Stimulated activated effector memory CD8-positive, alpha-beta T cell treated with anti-CD3 and anti-CD28 coated beads, Interleukin-12 subunit alpha, Interleukin-12 subunit beta, amount 100 ng/mL, for 72 hours (primary cell): ENCODE results near the gene SIK2.
"Not testable (repeated sequence)": the region's sequence is repeated elsewhere in the genome, so short reads cannot be mapped to it uniquely, and the experiment has no call there.

Experiments used
- ATAC-seq: fragments of 150-1000 bp; cut with Tn5 transposase; 2 replicates; pipeline ENCODE4 v1.10.0; 2021
- DNase-seq, 2 donors: peaks; one replicate each; pipeline ENCODE4 v3.0.0; 2021 to 2022; ENCODE audit warnings: low spot score in 2 of 2
- H3K27ac Mint-ChIP-seq: one replicate; pipeline ENCODE4 v1.8.0; 2022; ENCODE audit warnings: mild to moderate bottlenecking, mixed read lengths
- H3K36me3 Mint-ChIP-seq: one replicate; pipeline ENCODE4 v1.8.0; 2022; ENCODE audit warnings: mild to moderate bottlenecking, mixed read lengths
- H3K4me1 Mint-ChIP-seq: one replicate; pipeline ENCODE4 v1.8.0; 2022; ENCODE audit warnings: mixed read lengths
- H3K4me3 Mint-ChIP-seq: one replicate; pipeline ENCODE4 v1.8.0; 2022; ENCODE audit warnings: mild to moderate bottlenecking, mixed read lengths
- H3K9me3 Mint-ChIP-seq: one replicate; pipeline ENCODE4 v1.8.0; 2022; ENCODE audit warnings: mixed read lengths

SIK2 gene

DNA sequence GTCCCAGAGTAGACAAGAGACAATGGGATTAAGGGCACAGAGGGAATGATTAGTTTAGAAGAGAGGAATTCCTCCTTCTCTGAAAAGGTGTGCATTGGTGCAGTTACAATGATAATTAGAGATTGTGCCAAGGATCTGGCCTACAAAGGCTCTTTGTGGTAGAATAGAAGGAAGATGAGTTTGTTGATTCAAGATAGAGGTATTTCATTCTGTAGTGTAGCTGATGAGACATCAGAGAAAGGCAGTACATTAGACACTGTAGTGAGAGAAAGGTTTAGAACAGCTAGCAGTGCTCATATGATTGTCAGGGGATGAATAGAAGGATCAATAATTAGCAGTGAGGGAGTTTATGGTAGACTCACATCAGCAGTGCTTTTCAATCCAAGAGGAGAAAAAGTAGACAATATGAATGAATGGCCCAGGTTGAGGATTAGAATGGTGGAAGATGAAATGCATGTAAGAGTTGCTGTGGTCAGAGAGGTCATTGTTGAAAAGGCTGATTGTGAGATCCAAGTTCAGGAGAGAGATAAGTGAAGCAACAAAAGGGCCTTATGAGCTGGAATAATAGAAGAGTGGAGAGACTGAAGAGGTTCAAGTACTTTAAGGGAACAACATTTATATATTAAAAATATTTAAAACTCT, 28.9 kb downstream of the SIK2 start:
- no peak for DNase-seq
- H3K4me3 Mint-ChIP-seq: no peak overlapping the region
- no peaks in the 10 kb centered on the region for H3K36me3 Mint-ChIP-seq
- peak; percentile 51 for ATAC-seq
- H3K9me3 Mint-ChIP-seq: no peaks in the 10 kb centered on the region
- H3K4me1 Mint-ChIP-seq: peaks cover 15% of the 10 kb centered on the region
- no peak overlapping the region for H3K27ac Mint-ChIP-seq

DNA sequence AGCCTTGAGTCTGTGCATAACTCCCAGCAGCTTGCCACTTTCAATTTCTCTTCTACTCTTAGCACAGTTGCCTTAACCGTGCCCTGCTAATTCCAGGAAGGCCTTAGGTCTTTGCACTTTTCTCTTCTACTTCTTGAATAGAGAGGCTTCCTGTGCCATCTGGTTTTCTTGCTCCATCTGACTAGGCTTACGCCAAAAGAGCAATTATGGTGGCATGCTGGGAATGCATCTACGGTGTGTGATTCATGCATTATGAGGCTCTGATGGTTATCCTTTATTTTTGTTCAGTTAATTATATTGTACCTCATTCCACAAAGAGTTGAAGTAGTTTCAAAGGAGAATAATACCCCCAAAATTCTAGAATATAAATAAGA, 29.4 kb downstream of the SIK2 start:
- H3K4me3 Mint-ChIP-seq: no peak overlapping the region
- H3K36me3 Mint-ChIP-seq: no peaks in the 10 kb centered on the region
- H3K9me3 Mint-ChIP-seq: no peaks in the 10 kb centered on the region
- ATAC-seq (peak; percentile 62), DNase-seq (no peak)
- H3K4me1 Mint-ChIP-seq: peaks cover 20% of the 10 kb centered on the region
- no peak overlapping the region for H3K27ac Mint-ChIP-seq

- peaks cover 23% of the 10 kb centered on the region for H3K4me1 Mint-ChIP-seq
- no peak for ATAC-seq
- H3K36me3 Mint-ChIP-seq: peaks cover 4% of the 10 kb centered on the region
- H3K4me3 Mint-ChIP-seq: no peak overlapping the region
- no peaks in the 10 kb centered on the region for H3K9me3 Mint-ChIP-seq
- no peak for DNase-seq
- H3K27ac Mint-ChIP-seq: no peak overlapping the region
Observed at GRCh38 chr11:111632516-111633220, 30.4 kb downstream of the SIK2 start.

DNA sequence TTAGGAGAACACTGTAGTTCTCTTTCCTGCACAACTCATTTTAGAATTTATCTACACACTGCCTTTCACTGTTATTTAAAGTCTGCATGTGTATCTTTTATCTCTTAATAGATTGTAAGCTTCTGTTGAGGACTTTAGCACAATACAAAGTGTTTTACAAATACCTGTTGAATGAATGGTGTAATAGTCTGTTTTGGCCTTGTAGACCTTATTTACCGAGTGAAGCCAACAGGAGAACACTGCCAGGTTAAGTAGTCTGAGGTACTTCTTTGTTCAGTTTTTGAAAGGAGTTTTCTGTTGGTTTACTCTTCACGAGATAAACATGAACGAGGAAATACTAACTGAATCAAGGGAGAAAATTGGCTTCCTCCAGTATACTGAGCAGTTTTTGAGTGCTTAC, 31.0 kb downstream of the SIK2 start:
- DNase-seq (no peak), ATAC-seq (no peak)
- peaks cover 7% of the 10 kb centered on the region for H3K36me3 Mint-ChIP-seq
- H3K27ac Mint-ChIP-seq: no peak overlapping the region
- no peak overlapping the region for H3K4me3 Mint-ChIP-seq
- peaks cover 28% of the 10 kb centered on the region for H3K4me1 Mint-ChIP-seq
- no peaks in the 10 kb centered on the region for H3K9me3 Mint-ChIP-seq

DNA sequence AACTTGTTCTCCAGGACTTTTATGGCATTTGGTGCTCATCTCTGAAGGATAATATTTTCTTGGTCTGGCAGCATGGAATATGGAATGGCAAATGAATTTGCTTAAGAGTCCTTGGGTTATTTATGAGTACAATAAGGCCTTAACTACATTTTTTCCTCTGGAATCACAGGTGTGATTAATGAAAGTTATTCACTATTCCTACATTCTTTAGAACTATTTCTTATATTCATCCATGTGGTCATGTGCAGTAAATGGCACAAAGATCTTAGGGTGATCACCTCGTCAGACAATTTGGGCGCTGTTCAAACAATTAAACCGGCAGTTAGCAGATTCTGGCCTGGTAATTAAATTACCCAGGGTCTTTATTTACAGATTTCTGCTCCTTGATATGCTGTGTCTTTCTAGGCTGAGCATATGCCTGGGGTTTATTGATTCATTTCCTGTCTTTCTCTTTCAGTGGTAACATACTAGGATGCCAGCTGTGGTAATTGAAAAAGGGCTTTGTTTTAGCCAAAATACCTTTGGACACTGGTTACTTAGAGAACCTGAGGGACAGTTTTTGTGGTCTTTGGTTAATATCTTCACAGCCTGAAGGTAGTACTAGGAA, 31.6 kb downstream of the SIK2 start:
- peaks cover 7% of the 10 kb centered on the region for H3K36me3 Mint-ChIP-seq
- peak; percentile 71 for ATAC-seq
- no peak overlapping the region for H3K27ac Mint-ChIP-seq
- H3K4me3 Mint-ChIP-seq: no peak overlapping the region
- peaks cover 35% of the 10 kb centered on the region for H3K4me1 Mint-ChIP-seq
- DNase-seq: no peak
- H3K9me3 Mint-ChIP-seq: no peaks in the 10 kb centered on the region

- peaks cover 7% of the 10 kb centered on the region for H3K36me3 Mint-ChIP-seq
- ATAC-seq: no peak
- no peak overlapping the region for H3K4me3 Mint-ChIP-seq
- H3K9me3 Mint-ChIP-seq: no peaks in the 10 kb centered on the region
- DNase-seq: no peak
- H3K4me1 Mint-ChIP-seq: peaks cover 36% of the 10 kb centered on the region
- H3K27ac Mint-ChIP-seq: no peak overlapping the region
Observed at GRCh38 chr11:111634981-111635705, 32.9 kb downstream of the SIK2 start.

DNA sequence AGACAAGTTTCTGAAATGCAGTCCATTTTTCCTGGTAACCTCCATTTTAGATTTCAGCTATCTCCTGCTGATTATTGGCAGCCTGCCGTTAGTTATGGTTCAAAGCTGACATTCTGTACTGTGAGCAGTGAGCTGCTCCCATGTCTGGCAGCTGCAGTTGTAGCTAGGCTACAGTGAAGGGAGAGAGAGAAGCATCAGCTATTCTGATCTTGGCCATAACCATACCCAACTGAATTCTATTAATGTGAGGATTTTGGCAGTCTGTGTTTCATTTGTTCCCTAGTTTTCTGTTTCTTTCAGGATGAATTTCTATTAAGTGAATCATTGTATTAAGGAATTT, 33.4 kb downstream of the SIK2 start:
- ATAC-seq (no peak), DNase-seq (no peak)
- no peaks in the 10 kb centered on the region for H3K9me3 Mint-ChIP-seq
- peaks cover 36% of the 10 kb centered on the region for H3K4me1 Mint-ChIP-seq
- H3K4me3 Mint-ChIP-seq: no peak overlapping the region
- H3K27ac Mint-ChIP-seq: no peak overlapping the region
- H3K36me3 Mint-ChIP-seq: peaks cover 7% of the 10 kb centered on the region

GRCh38 chr11:111637885-111638284, 35.6 kb downstream of the SIK2 start:
- Mint-ChIP-seq H3K4me3 (no peak overlapping the region), H3K27ac (peak overlapping the region; percentile 52), H3K36me3 (peaks cover 12% of the 10 kb centered on the region), H3K4me1 (peaks cover 42% of the 10 kb centered on the region), H3K9me3 (no peaks in the 10 kb centered on the region)
- DNase-seq: no peak
- ATAC-seq: no peak

- H3K36me3 Mint-ChIP-seq: peaks cover 12% of the 10 kb centered on the region
- no peak for DNase-seq
- ATAC-seq: no peak
- H3K9me3 Mint-ChIP-seq: no peaks in the 10 kb centered on the region
- no peak overlapping the region for H3K27ac Mint-ChIP-seq
- H3K4me3 Mint-ChIP-seq: no peak overlapping the region
- H3K4me1 Mint-ChIP-seq: peaks cover 39% of the 10 kb centered on the region
Observed at GRCh38 chr11:111639226-111639925, 37.1 kb downstream of the SIK2 start.

GRCh38 chr11:111641339-111642015, 39.2 kb downstream of the SIK2 start:
- DNase-seq (no peak), ATAC-seq (no peak)
- H3K36me3 Mint-ChIP-seq: peaks cover 12% of the 10 kb centered on the region
- no peak overlapping the region for H3K4me3 Mint-ChIP-seq
- H3K9me3 Mint-ChIP-seq: no peaks in the 10 kb centered on the region
- H3K27ac Mint-ChIP-seq: no peak overlapping the region
- peaks cover 29% of the 10 kb centered on the region for H3K4me1 Mint-ChIP-seq

DNA sequence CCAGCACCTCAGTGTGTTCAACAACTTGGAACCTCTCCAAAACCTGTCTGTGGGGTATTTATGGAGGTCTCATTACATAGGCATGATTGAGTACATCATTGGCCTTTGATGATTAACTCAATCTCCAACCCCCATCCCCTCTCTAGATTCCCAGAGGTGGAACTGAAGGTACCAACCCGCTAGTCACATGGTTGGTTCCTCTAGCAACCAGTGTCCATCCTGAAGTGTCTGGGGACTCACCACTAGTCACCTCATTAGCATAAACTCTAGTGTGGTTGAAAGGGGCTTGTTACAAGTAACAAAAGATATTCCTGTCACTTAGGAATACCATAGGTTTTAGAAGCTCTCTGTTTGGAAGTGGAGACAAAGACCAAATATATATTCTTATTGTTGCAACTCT, 40.3 kb downstream of the SIK2 start:
- no peak for DNase-seq

GRCh38 chr11:111644922-111645321, 42.7 kb downstream of the SIK2 start:
- Mint-ChIP-seq H3K4me3 (no peak overlapping the region), H3K36me3 (peaks cover 5% of the 10 kb centered on the region), H3K9me3 (no peaks in the 10 kb centered on the region), H3K4me1 (peaks cover 12% of the 10 kb centered on the region), H3K27ac (no peak overlapping the region)
- no peak for DNase-seq
- ATAC-seq: no peak

More for the DNA sequence above, 40.3 kb downstream of the SIK2 start:
- H3K9me3 Mint-ChIP-seq: no peaks in the 10 kb centered on the region
- ATAC-seq: no peak
- peaks cover 9% of the 10 kb centered on the region for H3K36me3 Mint-ChIP-seq
- H3K27ac Mint-ChIP-seq: no peak overlapping the region
- H3K4me1 Mint-ChIP-seq: peaks cover 26% of the 10 kb centered on the region
- H3K4me3 Mint-ChIP-seq: no peak overlapping the region

GRCh38 chr11:111645657-111646316, 43.5 kb downstream of the SIK2 start:
- Mint-ChIP-seq H3K27ac (no peak overlapping the region), H3K4me3 (no peak overlapping the region), H3K9me3 (no peaks in the 10 kb centered on the region), H3K4me1 (peaks cover 12% of the 10 kb centered on the region), H3K36me3 (peaks cover 5% of the 10 kb centered on the region)
- DNase-seq: no peak
- ATAC-seq: no peak

DNA sequence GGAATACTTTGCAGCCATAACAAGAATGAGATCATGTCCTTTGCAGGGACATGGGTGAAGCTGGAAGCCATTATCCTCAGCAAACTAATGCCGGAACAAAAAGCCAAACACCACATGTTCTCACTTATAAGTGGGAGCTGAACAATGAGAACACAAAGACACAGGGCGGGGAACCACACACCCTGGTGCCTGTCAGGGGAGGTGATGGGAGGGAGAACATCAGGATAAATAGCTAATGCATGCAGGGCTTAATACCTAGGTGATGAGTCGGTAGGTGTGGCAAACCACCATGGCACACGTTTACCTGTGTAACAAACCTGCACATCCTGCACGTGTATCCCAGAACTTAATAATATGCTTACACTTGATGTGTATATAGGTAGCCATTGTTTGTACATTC, 49.1 kb downstream of the SIK2 start:
- ATAC-seq, H3K27ac Mint-ChIP-seq, DNase-seq, H3K36me3 Mint-ChIP-seq, H3K4me3 Mint-ChIP-seq, H3K9me3 Mint-ChIP-seq, H3K4me1 Mint-ChIP-seq: not testable (repeated sequence)
